H4 (cell line): ENCODE measurements around the gene OR52E1. TPM values are rescaled to one million over a fixed set of nuclear protein-coding genes. Genes with fewer than 3 reads are reported as not detected.
"Not testable (repeated sequence)": the region's sequence is repeated elsewhere in the genome, so short reads cannot be mapped to it uniquely, and the experiment has no call there.

ENCODE experiments used
- DNase-seq: peaks from one replicate; pipeline ENCODE4 v3.0.0-alpha.2; 2015; ENCODE audit warnings: low spot score
- total RNA-seq: library from RNA; depleted of rRNA; stranded (reverse); fragments of >200 nt; shearing (Covaris generic); gene quantifications from 2 replicates; pipeline ENCODE4 v1.2.3, GENCODE V29; 2014; rRNA removed

The OR52E1 gene
- total RNA-seq, result not detected in 2 replicates

DNA sequence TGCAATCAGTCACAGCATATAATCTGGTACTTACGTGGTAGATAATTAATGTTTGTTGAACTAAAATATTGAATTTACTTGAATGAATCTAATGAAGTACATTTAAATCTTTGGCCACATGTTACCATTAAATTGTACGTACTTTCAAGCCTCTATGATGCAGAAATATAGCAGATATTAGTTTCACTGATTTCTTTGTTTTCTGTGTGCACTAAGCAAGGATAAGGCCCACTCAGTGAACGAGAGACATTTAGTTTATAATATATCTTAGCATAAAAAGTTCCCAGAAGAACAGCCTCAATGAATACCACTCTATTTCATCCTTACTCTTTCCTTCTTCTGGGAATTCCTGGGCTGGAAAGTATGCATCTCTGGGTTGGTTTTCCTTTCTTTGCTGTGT lies at the start of gene OR52E1:
TSS of gene OR52E1 (plus strand) at position 301 of the 400 bp plus-strand sequence.
- no peak for DNase-seq

GRCh38 chr11:5021996-5022395 lies 47.4 kb upstream of the OR52E1 start:
- no peak for DNase-seq

DNA sequence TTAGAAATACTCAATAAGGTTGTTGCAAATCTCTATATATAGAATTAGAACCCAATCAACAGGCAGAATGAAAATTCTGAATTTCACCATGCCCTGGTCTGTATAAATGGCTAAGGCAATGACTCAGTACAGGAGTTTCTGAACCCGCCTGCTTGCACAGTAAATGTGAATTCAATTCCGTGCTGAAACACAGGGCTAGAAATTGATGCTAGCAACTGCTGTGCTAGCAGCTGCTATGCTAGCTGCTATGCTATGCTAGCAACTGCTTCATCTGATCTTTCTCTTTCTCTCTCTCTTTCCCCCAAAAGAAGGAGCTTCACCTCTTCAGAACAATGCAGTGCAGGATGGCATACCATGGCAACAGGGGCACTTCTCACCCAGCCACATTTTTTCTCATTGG lies 32.7 kb upstream of the OR52E1 start:
- DNase-seq, result no peak

- peak; percentile 31 for DNase-seq
Observed at GRCh38 chr11:5037926-5038325, 31.4 kb upstream of the OR52E1 start.

- DNase-seq, result no peak
Observed at GRCh38 chr11:5038341-5038740, 31.0 kb upstream of the OR52E1 start.

DNA sequence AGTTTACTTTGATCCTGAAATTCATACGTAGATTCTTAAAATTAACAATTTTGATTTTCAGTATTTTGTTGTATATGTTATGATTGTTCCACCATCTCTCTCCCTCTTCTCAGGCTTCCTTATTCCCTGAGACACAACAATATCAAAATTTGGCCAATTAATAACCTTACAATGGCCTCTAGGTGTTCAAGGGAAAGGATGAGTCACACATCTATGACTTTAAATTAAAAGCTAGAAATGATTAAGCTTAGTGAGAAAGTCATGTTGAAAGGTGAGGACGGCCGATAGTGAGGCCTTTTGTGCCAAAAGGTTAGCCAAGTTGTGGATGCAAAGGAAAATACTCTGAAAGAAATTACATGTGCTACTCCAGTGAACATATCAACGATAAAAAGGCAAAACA lies 28.5 kb upstream of the OR52E1 start:
- no peak for DNase-seq

GRCh38 chr11:5042091-5042490 lies 27.3 kb upstream of the OR52E1 start:
- DNase-seq, result no peak

DNA sequence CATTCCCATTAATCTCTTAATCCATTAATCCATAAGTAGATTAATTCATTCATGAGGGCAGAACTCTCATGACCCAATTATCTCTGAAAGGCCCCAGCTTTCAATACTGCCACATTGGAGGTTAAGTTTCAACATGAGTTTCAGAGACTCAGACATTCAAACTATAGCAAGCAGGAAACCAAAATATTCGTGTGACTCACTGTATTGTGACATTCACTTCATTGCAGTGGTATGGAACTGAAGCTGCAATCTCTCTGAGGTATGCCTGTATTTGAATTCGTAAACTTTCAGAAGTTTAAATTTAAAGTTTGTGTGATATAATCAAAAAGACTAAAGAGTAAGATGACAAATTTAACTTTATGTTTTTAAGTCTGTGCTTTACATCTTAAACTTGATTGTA lies 26.0 kb upstream of the OR52E1 start:
- DNase-seq, result peak; percentile 37

DNA sequence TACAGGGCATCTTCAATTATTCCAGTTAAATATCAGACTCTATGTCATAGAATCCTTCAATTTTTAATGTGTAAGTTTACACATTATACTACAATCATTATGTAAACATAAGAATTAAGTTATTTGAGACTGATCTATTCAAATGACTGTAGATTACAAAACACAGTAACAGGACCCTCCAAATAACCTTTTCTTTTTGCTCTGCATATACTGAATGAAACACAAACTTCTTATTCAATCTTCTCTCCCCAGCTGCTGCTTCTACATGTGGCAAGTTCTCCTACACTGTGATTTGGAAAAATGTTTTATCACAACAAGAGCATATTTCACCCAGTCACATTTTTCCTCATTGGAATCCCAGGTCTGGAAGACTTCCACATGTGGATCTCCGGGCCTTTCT lies 23.1 kb upstream of the OR52E1 start, which contains the start of gene OR52J3:
TSS of gene OR52J3 (plus strand) at position 301 of the 400 bp plus-strand sequence. CDS start at position 301, 0 bp downstream.
- DNase-seq, result no peak

DNA sequence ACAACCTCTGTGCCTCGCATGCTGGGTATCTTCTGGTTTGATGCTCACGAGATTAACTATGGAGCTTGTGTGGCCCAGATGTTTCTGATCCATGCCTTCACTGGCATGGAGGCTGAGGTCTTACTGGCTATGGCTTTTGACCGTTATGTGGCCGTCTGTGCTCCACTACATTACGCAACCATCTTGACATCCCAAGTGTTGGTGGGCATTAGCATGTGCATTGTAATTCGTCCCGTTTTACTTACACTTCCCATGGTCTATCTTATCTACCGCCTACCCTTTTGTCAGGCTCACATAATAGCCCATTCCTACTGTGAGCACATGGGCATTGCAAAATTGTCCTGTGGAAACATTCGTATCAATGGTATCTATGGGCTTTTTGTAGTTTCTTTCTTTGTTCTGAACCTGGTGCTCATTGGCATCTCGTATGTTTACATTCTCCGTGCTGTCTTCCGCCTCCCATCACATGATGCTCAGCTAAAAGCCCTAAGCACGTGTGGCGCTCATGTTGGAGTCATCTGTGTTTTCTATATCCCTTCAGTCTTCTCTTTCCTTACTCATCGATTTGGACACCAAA lies 22.5 kb upstream of the OR52E1 start:
- DNase-seq, result no peak

- DNase-seq, result not testable (repeated sequence)
Observed at GRCh38 chr11:5058679-5059078, 10.7 kb upstream of the OR52E1 start.

DNA sequence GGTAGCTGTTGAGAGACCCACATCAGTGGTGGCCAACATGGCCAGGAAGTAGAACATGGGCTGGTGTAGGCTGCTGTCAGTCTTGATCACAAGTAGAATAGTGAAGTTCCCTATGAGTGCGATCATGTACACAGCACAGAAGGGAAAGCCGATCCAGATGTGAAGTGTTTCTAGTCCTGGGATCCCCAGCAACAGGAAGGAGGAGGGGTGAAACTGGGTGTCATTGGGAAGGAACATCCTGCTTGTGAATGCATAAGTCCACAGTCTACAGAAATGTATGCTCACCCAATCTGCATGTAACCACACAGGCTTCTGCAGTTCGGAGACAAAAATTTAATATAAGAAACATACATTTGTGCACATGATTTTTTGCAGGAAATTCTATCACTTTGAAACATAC lies 10.0 kb upstream of the OR52E1 start, which contains the start of gene OR52E2:
TSS of gene OR52E2 (minus strand) at position 237 of the 400 bp plus-strand sequence. CDS start at position 237, 0 bp downstream.
- no peak for DNase-seq

DNA sequence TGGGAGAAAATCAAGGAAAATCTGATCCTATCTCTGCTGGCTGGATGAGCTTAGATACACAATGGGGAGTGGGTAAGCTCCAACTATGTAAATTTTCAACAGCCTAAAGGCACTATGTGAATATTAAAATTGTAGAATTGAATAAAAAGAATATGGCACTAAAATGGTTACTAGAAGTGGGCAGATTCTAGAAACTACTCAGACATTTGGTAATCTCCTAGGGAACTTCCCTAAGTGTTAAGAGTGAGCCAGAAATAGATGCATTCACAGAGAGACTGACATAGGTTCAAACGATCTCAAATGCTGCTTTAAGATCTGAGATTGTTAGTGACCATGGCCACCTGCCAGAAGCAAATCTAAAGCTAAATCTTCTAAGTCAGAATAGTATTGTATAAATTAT lies 4.3 kb upstream of the OR52E1 start:
- no peak for DNase-seq

GRCh38 chr11:5071799-5072198 lies 2.4 kb downstream of the OR52E1 start:
- DNase-seq, result peak; percentile 34

GRCh38 chr11:5081405-5081804 lies 12.0 kb downstream of the OR52E1 start:
- no peak for DNase-seq

GRCh38 chr11:5083602-5084001 lies 14.2 kb downstream of the OR52E1 start:
- DNase-seq, result no peak

- DNase-seq, result no peak
Observed at GRCh38 chr11:5088556-5088955, 19.2 kb downstream of the OR52E1 start.

GRCh38 chr11:5090668-5091067 lies 21.3 kb downstream of the OR52E1 start:
- no peak for DNase-seq

DNA sequence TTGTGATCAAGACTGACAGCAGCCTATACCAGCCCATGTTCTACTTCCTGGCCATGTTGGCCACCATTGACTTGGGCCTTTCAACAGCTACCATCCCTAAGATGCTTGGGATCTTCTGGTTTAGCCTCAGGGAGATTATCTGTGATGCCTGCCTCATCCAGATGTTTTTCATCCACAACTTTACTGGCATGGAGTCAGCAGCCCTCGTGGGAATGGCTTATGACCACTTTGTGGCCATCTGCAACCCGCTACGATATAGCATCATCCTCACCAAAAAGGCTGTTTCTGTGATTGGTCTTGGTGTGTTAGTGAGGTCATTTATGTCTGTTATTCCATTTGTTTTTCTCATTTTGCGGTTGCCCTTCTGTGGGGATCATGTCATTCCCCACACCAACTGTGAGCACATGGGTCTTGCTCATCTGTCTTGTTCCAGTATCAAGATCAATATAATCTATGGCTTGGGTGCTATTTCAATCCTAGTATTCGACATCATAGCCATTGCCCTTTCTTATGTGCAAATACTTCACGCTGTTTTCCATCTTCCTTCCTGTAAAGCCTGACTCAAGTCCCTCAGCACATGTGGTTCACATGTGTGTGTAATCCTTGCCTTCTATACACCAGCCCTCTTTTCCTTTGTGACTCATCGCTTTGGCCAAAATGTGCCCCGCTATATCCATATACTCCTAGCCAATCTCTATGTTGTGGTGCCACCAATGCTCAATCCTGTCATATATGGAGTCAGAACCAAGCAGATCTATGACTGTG lies 23.6 kb downstream of the OR52E1 start:
- no peak for DNase-seq

GRCh38 chr11:5096011-5096410 lies 26.6 kb downstream of the OR52E1 start:
- no peak for DNase-seq

DNA sequence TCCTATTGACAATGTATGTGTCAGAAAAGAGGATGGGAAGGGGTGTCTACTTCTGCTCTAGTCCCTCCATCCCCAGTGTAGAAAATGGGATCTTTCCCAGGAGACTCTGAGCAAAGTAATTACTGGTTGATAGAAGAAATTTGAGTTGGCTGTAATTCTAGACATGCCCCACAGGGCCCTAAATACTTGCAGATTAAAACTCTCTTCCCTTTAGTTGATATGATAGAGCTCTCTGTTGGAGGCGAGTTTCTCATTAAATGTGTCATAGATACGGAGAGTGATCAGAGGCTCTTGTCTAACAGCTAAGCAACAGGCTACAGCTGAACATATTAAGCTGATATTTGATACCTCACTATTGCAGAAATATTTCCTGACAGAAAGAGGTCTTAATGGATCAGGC lies 32.9 kb downstream of the OR52E1 start:
- DNase-seq, result no peak

DNA sequence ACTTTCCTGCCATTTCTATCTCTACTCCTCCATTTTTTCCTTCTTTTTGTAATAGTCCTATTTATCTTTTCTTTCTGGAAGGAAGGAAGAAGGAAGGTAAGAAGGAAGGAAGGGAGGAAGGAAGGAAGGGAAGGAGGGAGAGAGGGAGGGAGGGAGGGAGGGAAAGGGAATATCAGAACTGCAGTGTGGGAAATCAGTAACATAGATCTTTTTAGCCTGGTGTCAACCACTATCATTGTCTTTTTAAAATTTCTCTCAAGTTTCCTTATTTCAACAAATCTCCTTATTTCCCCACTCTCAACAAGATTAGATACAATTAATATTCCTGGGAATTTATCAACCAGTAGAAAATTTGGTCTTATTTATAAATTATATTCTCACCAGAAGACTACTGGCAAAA lies 33.7 kb downstream of the OR52E1 start:
- DNase-seq, result no peak

DNA sequence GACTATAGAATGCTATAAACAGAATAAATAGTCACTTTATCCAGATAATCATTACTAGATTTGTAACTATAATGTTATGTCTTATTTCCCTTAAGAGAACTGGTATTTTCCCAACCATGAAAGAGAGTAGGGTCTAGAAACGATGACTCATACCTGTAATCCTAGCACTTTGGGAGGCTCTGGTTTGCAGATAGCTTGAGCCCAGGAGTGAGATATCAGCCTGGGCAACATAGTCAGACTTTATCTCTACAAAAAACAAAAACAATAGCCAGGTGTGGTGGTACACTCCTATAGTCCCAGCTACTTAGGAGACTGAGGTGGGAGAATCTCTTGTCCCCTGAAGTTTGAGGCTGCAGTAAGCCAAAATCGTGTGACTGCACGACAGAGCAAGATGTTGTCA lies 37.9 kb downstream of the OR52E1 start:
- DNase-seq, result no peak
